OCI-M2 (cell line): ENCODE results near the gene ZNF790.

Experiments
- DNase-seq: peaks from one replicate; lab custom pipeline; 2025; ENCODE audit not compliant: unreplicated experiment; lab: John Stamatoyannopoulos, UW

Gene ZNF790

GRCh38 chr19:36837906-36838783 lies at the start of gene ZNF790:
TSS of gene ZNF790 (minus strand) at chr19:36838387. CDS start at chr19:36825619, 12,768 bp downstream.
- DNase-seq, result peak; percentile 100

DNA sequence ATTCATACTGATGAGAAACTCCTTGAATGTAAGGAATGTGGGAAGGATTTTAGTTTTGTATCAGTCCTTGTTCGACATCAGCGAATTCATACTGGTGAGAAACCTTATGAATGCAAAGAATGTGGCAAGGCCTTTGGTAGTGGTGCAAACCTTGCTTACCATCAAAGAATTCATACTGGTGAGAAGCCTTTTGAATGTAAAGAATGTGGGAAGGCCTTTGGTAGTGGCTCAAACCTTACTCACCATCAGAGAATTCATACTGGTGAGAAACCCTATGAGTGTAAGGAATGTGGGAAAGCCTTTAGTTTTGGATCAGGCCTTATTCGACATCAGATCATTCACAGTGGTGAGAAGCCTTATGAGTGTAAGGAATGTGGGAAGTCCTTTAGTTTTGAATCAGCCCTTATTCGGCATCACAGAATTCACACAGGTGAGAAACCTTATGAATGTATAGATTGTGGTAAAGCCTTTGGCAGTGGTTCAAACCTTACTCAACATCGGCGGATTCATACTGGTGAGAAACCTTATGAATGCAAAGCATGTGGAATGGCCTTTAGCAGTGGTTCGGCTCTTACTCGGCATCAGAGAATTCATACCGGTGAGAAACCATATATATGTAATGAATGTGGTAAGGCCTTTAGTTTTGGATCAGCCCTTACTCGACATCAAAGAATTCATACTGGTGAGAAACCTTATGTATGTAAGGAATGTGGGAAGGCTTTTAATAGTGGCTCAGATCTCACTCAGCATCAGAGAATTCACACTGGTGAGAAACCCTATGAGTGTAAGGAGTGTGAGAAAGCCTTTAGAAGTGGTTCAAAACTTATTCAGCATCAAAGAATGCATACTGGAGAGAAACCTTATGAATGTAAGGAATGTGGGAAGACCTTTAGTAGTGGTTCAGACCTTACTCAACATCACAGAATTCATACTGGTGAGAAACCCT lies 39.1 kb upstream of the ZNF790 start:
- DNase-seq, result no peak

GRCh38 chr19:36851898-36852297 lies 13.7 kb upstream of the ZNF790 start:
- DNase-seq, result no peak

GRCh38 chr19:36850559-36851442 lies 12.6 kb upstream of the ZNF790 start, which contains the start of gene ZNF345:
TSS of gene ZNF345 (plus strand) at chr19:36850876. CDS start at chr19:36876831, 25,955 bp downstream.
- peak; percentile 100 for DNase-seq

DNA sequence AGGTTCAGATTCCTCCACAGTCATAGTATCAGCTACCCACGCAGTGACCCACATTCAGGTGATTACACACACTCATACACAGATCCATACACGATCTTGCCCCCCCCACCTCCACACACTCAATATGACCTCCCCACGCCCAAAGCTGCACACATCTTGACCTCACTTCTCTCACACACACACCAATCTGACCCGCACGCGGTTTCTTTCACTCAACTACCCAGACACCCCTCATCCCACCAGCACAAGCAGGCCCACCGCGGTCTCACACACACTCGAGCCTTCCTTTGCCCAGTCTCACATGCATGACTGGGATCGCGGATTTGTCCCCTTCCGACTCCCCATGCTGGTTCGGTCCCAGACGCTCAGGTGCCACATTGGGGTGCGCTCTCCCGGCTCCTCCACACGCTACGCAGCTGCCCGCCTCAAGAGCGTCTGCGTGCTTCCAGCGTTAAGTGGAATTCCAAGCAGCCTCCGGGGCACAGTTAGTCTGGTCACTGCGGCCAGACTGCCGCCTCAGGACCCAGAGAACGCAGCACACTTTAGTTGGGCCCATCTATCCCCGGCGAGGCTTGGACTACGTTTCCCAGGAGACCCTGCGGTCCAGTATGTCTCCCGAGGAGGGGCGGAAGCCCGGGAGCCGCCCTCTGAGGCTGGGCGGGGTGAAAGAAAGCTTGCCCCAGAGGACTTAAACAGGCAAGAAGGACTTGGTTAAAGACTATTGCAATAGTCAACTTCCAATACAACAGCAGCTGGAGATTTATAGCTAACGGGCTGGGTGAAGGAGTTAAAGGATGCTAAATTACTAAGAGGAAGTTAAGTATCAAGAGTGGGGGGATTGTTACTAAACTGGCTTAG lies 11.7 kb upstream of the ZNF790 start:
- DNase-seq, result peak; percentile 100

GRCh38 chr19:36847968-36848367 lies 9.8 kb upstream of the ZNF790 start:
- DNase-seq, result no peak

- no peak for DNase-seq
These were observed 667 bp upstream of the ZNF790 start for GRCh38 chr19:36838784-36839324.

DNA sequence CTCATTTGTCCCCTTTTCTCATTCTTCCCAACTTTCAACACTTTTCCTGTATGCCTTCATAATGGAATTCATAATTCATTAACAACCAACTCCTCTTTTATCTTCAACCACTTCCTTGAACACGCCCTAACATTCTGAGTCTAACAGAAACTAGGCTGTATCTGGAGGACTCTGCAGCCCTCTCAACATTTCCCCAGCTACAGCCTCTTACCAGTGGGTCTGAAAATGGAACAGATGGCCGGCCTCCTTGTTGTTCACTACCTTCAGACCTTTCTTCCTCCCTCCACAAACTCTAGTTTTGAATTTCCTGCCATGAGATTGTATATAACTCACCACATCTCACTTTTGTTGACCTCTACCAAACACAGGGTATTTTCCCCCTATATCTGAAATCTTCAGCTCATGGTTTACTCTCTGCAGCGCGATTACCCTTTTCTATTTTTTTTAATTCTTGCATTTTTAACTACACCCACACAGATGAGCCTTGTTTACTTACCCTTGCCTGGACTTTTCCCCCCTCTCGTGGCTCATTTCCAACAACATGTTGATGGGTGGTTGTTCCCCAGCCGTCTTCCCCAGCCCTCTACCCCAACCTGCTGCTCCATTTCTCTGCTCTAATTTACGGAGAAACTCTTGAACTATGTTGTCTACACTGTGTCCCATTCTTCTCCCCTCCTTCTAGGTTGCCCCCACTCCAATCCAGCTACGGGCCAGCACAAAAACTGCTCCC lies 846 bp downstream of the ZNF790 start:
- DNase-seq, result peak; percentile 81

DNA sequence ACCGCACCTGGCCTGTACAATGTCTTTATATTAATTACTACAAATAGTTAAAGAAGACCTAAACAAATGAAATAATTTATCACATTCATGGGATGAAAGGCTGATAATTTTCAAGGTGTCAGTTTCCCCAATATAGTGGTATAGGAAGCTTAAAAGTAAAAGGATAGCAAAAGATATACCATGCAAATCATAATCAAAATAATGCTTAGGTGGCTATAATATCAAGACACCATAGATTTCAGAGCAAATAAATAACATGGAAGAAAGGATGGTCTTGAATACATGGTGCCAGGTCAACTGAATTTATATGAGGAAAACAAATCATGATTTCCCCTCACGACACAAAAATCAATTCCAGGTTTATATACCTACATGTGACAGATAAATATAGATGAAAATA lies 4.8 kb downstream of the ZNF790 start:
- DNase-seq, result no peak

DNA sequence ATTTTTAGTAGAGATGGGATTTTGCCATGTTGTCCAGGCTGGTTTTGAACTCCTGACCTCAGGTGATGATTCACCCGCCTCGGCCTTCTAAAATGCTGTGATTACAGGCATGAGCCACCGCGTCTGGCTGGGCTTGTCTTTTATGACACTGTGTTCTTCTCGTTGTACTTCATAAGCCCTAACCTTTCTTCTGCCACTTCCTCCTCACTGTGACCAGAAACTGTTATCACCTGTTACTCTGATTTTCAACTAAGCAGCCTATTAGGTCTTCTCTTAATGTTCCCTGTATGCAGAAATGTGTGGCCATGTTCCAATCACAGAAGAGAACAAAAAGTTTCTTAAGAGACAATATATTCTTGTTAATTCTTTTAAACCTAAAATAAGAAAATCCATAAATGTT lies 16.4 kb downstream of the ZNF790 start:
- DNase-seq, result no peak

DNA sequence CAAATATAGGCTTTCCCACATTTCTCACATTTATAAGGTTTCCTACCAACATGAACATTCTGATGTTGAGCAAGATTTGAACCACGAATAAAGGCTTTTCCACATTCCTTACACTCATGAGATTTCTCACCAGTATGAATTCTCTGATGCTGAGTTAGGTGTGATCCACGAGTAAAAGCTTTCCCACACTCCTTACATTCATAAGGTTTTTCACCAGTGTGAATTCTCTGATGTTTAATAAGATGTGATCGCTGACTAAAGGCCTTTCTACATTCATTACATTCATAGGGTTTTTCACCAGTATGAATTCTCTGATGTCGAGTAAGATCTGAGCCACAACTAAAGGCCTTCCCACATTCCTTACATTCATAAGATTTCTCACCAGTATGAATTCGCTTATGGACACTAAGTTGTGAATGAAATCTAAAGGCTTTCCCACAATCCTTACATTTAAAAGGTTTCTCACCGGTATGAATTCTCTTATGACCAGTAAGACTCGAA lies 19.0 kb downstream of the ZNF790 start:
- no peak for DNase-seq

- DNase-seq, result no peak
These were observed 31.2 kb downstream of the ZNF790 start for GRCh38 chr19:36807029-36807428.

DNA sequence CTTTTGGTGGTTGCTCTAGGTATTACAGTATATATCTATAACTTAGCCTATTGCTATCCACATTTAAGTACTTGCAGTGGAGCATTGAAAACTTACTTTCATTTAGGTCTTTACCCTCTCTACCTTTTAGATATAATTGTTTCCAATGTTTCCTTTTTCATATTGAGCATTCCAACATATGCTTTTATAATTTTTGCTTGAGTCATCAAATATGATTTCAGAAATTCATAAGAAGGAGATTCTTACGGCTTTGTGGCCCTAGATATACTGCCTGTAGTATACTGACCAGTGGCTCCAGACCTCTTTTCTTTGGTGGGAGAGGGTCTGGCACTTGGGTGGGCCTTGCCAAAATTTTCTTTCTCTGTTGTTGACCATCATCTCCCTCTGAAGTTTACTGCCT lies 32.8 kb downstream of the ZNF790 start:
- no peak for DNase-seq

DNA sequence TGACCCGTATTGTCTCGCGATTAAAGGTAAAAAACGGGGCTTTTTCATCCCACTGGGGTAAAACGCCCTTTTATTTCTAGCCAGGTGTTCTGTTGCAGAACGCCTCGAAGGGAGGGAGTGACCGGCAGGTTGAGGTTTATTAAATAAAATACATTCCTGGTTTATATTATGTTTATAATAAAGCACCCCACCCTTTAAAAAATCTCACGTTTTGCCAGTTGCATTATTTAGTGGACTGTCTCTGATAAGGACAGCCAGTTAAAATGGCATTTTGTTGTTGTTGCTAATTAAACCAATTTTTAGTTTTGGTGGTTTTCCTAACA lies 40.4 kb downstream of the ZNF790 start:
- DNase-seq, result no peak

GRCh38 chr19:36796714-36796992 lies 41.5 kb downstream of the ZNF790 start:
- DNase-seq, result no peak

DNA sequence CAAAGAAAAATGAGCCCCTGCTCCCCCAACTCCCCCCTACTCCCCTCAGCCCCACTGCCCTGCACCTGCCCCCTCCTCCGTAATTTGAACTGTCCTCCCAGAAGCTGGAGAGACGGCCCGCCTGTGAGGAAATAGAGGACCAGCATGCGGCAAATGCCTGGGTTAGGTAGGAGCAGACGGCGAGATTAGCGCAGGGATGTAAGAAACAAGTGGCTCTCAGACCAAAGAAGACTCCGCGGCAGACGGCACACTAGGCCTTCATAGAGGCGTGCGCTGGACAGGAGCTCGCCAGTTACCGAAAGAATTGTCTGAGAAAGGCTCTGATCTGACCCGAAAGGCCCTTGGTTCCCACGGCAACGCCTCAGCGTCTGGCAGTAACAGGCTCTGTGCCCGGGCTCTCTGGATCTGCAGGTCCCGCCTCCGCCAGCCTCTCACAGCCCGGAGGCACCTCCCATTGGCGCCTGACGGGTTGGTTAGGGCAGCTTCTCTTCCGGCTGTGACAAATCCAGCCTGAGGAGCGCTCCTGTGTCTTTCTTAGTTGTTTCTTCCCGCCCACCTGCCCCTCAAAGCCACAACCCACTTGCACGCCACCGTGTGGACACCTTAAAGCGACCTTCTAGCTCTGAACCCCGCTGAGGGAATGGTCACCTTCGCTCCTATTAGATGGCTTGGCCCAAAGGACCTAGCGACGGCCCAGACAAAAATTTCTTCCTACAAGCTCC lies 46.6 kb downstream of the ZNF790 start:
- DNase-seq, result peak; percentile 90

DNA sequence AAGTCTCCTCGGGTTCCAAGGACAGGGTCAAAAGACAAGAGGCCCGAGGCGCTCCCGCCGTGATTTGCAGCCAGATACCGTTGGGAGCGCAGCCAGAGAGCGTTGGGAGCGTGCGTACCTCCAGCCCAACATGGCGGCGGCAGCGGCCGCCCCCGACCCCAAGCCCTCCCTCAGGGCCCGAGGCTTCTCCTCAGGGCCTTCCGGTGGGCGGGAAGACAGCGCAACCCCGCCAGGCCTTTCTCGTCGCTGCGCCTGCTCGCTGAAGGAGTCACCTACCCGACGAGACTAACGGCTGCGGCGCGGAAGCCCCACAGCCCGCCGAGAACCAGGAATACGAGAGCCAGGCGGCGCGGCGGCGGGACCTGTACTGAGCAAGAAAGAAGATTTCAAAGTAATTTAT lies 62.4 kb downstream of the ZNF790 start:
- peak; percentile 87 for DNase-seq

DNA sequence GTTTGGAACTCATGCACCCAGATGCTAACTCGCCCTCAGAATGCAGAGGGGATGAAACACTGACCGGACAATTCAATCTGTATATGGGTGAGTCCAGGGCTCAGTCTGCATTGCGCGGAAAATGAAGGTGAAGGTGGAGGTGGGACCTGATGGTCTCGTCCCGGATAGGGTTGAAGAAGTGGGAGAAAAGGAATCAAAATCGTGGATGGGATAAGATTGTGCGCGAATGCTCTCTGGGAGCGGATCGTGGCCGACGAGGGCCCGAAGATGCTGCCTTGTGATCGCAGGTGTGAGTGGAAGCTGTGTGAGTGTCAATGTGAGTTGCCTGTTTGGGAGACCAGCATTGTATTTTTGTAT lies 65.0 kb downstream of the ZNF790 start:
- peak; percentile 98 for DNase-seq
